Esophagus muscularis mucosa (tissue), 4 donors: ENCODE results near the gene BLCAP. TPM values are rescaled to one million over a fixed set of nuclear protein-coding genes. Genes with fewer than 3 reads are reported as not detected.

Experiments used
- DNase-seq: peaks from one replicate; pipeline ENCODE4 v3.0.0-alpha.2; 2017; ENCODE audit errors: extremely low spot score
- H3K27ac ChIP-seq, 4 donors: fragments of 200-600 bp; sonication (generic); replicated peaks in 1 of 4; 1 replicate in 3 of 4; 2 replicates in 1 of 4; pipeline ENCODE4 v1.5.1; 2016 to 2019; ENCODE audit warnings: mild to moderate bottlenecking in 1 of 4
- H3K27me3 ChIP-seq, 4 donors: fragments of 200-600 bp; sonication (generic); one replicate each; pipeline versions ENCODE4 v1.5.1 to v1.6.0; 2016 to 2019
- H3K36me3 ChIP-seq, 4 donors: fragments of 200-600 bp; sonication (generic); one replicate each; pipeline ENCODE4 v1.5.1; 2016 to 2019
- H3K4me1 ChIP-seq, 4 donors: fragments of 200-600 bp; sonication (generic); one replicate each; pipeline ENCODE4 v1.5.1; 2016 to 2019
- H3K4me3 ChIP-seq, 4 donors: fragments of 200-600 bp; sonication (generic); 1 replicate in 2 of 4; 2 replicates in 2 of 4; pipeline ENCODE4 v1.5.1; 2016 to 2019; ENCODE audit warnings: mild to moderate bottlenecking in 4 of 4, moderate library complexity in 1 of 4
- H3K9me3 ChIP-seq, 4 donors: fragments of 200-600 bp; sonication (generic); 1 replicate in 3 of 4; 2 replicates in 1 of 4; pipeline ENCODE4 v1.5.1; 2016 to 2019
- CTCF ChIP-seq, 3 experiments: fragments of 200-600 bp in 2 of 3; fragments of 450-650 bp in 1 of 3; sonication (generic) in 2 of 3; IDR thresholded peaks; one replicate each; pipeline ENCODE4 v1.5.1; 2017 to 2019; ENCODE audit warnings: antibody characterized with exemption in 3 of 3, mild to moderate bottlenecking in 2 of 3, moderate library complexity in 1 of 3
- EP300 ChIP-seq: sonication (generic); formaldehyde crosslinking; IDR thresholded peaks from one replicate; pipeline ENCODE4 v1.6.1; 2017; ENCODE audit warnings: antibody characterized with exemption
- POLR2A ChIP-seq: fragments of 450-650 bp; IDR thresholded peaks from one replicate; pipeline ENCODE4 v1.6.1; 2017; ENCODE audit warnings: antibody characterized with exemption, moderate library complexity, mild to moderate bottlenecking, low read depth
- POLR2AphosphoS5 ChIP-seq, 2 donors: sonication (generic); formaldehyde crosslinking; IDR thresholded peaks; one replicate each; pipeline ENCODE4 v1.6.1; 2017; ENCODE audit warnings: antibody characterized with exemption in 2 of 2
- WGBS: methylation state at CpG from one replicate; pipeline ENCODE4 v1.1.5; 2018; 5-methylcytosine and 5-hydroxymethylcytosine counted together
- intact Hi-C: fragments of 100-400 bp; cut with DNase I; formaldehyde crosslinking; loops from one replicate; pipeline ENCODE4 v1.15.1; 2023
- total RNA-seq, 4 donors: library from RNA; depleted of rRNA; stranded (reverse); fragments of >200 nt; gene quantifications; one replicate each; pipeline versions ENCODE4 v1.1.0 to v1.2.1, GENCODE V29; 2016

BLCAP gene
- total RNA-seq, 4 donors from 2014 or later = 41.9 to 59.6 (median 50.9) TPM

GRCh38 chr20:37573626-37574198 is 46.0 kb upstream of the BLCAP start:
- TF ChIP-seq CTCF (IDR thresholded peaks at IDR 0.05) (no peak), EP300 (no peak), POLR2AphosphoS5 (IDR thresholded peaks at IDR 0.05) (no peak), POLR2A (no peak)
- Histone ChIP-seq H3K27ac (no peak overlapping the region), H3K4me3 (no peak overlapping the region), H3K4me1 (no peaks in the 10 kb centered on the region), H3K9me3 (no peaks in the 10 kb centered on the region), H3K27me3 (peaks cover 0 to 18% (median 0%) of the 10 kb centered on the region in 4 donors), H3K36me3 (no peaks in the 10 kb centered on the region)
- WGBS = 73% methylated on average over 8 of the region's 9 CpGs
- intact Hi-C loops = no loop called here
- DNase-seq = no peak

- peaks cover 0 to 9% (median 5%) of the 10 kb centered on the region in 4 donors for H3K4me1 ChIP-seq
- WGBS = 74% methylated on average over 6 of the region's 6 CpGs
- no peak overlapping the region for H3K27ac ChIP-seq
- H3K27me3 ChIP-seq = peaks cover 0 to 30% (median 6%) of the 10 kb centered on the region in 4 donors
- intact Hi-C loops = no loop called here
- H3K4me3 ChIP-seq = no peak overlapping the region
- H3K9me3 ChIP-seq = no peaks in the 10 kb centered on the region
- H3K36me3 ChIP-seq = no peaks in the 10 kb centered on the region
- TF ChIP-seq POLR2AphosphoS5 (IDR thresholded peaks at IDR 0.05) (no peak), EP300 (no peak), POLR2A (no peak), CTCF (IDR thresholded peaks at IDR 0.05) (no peak)
- no peak for DNase-seq
Observed at GRCh38 chr20:37571033-37571432, 43.4 kb upstream of the BLCAP start.

- Histone ChIP-seq H3K27me3 (peaks cover 0 to 36% (median 6%) of the 10 kb centered on the region in 4 donors), H3K9me3 (no peaks in the 10 kb centered on the region), H3K27ac (no peak overlapping the region), H3K36me3 (no peaks in the 10 kb centered on the region), H3K4me1 (peaks cover 0 to 9% (median 5%) of the 10 kb centered on the region in 4 donors), H3K4me3 (no peak overlapping the region)
- intact Hi-C loops = no loop called here
- no peak for DNase-seq
- TF ChIP-seq POLR2A (no peak), CTCF (IDR thresholded peaks at IDR 0.05) (no peak)
- WGBS = 91% methylated on average over 1 of the region's 1 CpG
Observed at GRCh38 chr20:37570419-37570818, 42.7 kb upstream of the BLCAP start.

GRCh38 chr20:37567671-37568588 is 40.3 kb upstream of the BLCAP start:
- no peak overlapping the region for H3K27ac ChIP-seq
- H3K4me3 ChIP-seq = no peak overlapping the region
- peak; percentile 87 for DNase-seq
- peaks cover 0 to 16% (median 13%) of the 10 kb centered on the region in 4 donors for H3K4me1 ChIP-seq
- WGBS = 8% methylated on average over 13 of the region's 13 CpGs
- no peak for TF ChIP-seq EP300
- TF ChIP-seq POLR2AphosphoS5 (IDR thresholded peaks at IDR 0.05) = no peak
- no peak for TF ChIP-seq POLR2A
- TF ChIP-seq CTCF (IDR thresholded peaks at IDR 0.05) = no peak
- no peaks in the 10 kb centered on the region for H3K36me3 ChIP-seq
- H3K27me3 ChIP-seq = peaks cover 0 to 45% (median 10%) of the 10 kb centered on the region in 4 donors
- H3K9me3 ChIP-seq = no peaks in the 10 kb centered on the region
- intact Hi-C loops = no loop called here
